GM19467 (cell line): ENCODE measurements around the gene CCK.

Source experiments
- ATAC-seq: cut with Tn5 transposase; IDR thresholded peaks from one replicate; pipeline ENCODE4 v1.9.1; 2021; ENCODE audit warnings: mild to moderate bottlenecking, moderate library complexity; ENCODE audit not compliant: unreplicated experiment

The CCK gene

DNA sequence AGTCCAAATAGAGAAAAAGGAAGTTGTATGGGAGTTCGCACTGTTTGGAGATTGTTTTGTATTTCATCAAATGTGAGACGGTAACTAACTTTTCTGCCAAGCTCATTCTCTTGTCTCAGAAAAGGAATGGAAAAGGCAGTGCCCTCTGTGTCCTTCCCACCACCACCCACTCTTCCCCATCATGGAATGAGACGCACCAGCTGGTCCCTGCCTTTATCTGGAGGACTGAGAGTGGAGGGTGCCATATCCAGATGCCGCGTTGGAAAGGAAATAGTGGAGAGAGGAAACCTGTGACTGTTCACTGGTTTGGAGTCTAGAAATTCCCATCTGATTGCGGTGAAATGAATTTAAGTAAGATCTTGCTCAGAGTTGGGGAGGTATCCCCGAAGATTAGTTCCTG, 3.7 kb upstream of the CCK start:
- ATAC-seq, result no peak

DNA sequence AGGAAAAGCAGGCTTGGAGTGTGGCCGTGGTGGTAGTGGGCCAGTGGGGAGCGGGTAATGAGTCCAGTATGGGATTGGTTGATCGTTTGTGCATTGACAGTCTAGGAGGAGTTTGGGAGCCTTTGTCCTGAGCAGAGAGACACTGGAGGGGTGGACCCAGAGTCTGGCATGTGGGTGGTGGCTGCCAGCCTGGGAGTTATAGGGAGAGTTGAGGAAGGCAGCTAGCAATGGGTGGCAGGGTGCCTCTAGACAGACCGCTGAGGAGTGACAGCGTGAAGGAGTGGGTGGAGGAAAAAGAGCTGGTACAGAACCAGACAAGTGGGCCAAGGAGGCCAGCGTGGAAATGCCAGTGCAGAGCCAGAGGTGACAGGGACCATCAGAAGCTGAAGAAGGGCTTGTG, 1.9 kb upstream of the CCK start:
- ATAC-seq, result no peak

DNA sequence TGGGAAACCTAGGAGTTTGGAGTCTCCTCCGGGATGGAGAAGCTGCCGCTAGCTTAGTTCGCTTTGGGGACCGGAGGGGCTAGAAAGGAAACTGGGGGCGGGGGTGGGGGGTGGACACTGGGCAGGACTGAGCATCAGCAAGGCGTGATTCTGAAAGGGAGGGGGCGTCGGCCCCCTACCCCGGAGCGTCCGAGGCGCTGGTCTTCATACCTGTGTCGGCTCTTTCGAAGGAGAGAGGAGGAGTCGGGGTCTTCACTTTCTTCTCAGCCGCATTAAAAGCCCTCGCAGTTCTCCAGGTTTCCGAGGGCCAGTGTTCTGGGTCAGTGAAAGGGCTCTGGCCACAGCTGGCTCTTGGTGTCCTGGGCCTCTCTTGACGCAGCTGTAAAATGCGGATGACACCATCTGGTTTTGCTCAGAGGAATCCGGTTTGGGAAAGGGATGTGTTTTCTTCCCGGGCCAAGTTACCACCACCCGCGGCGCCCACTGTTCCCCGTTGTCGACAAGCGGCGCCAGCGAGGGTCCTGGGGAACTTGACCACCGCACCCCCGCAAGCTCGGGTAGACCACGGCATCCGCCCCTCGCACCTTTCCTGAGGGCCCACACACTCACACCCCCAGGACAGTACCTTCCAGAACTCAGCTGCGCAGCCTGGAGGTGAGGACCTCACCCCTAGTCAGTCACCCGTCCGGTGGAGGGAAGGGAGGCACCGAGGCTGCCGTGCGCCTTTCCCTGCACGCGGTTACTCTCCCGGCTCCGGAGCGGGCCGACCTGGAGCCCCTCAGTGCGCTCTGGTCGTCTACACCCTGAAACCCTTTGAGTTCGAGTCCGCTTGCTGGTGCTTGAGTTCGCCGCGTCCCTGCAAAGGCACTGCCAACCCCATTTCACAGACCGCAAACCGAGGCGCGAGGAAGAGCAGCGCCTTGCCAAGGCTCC, 660 bp downstream of the CCK start:
- no peak for ATAC-seq

DNA sequence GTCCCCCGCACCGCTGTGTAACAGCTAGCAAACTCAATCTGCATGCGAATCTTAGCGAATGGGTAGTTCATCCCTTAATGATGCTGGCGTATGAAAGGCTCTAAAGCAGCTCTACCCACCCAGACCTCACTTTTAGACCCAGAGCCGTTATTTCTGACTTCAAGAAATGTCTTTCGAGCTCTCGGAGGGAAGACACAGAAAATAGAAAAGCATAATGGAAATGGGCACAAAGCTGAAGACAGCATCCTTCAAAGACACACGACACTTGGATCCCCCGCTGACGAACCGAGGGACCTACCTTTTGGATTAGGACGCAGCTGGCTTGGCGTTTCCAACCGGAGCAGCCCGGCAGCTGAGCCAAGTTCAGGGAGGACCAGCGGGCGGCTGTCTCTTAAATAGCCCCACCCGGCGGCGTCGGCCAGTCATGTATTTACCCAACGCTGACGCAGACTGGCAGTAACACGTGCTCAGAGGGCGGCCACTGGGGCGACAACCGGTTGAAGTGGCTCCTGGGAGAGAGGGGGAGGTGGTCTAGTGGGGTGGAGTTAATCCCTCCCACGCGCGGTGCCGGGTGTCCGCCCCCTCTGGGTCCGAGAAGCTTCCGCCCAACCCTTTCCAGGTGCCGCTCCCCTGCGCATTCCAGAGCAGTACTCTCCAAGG, 1.5 kb downstream of the CCK start:
- no peak for ATAC-seq

DNA sequence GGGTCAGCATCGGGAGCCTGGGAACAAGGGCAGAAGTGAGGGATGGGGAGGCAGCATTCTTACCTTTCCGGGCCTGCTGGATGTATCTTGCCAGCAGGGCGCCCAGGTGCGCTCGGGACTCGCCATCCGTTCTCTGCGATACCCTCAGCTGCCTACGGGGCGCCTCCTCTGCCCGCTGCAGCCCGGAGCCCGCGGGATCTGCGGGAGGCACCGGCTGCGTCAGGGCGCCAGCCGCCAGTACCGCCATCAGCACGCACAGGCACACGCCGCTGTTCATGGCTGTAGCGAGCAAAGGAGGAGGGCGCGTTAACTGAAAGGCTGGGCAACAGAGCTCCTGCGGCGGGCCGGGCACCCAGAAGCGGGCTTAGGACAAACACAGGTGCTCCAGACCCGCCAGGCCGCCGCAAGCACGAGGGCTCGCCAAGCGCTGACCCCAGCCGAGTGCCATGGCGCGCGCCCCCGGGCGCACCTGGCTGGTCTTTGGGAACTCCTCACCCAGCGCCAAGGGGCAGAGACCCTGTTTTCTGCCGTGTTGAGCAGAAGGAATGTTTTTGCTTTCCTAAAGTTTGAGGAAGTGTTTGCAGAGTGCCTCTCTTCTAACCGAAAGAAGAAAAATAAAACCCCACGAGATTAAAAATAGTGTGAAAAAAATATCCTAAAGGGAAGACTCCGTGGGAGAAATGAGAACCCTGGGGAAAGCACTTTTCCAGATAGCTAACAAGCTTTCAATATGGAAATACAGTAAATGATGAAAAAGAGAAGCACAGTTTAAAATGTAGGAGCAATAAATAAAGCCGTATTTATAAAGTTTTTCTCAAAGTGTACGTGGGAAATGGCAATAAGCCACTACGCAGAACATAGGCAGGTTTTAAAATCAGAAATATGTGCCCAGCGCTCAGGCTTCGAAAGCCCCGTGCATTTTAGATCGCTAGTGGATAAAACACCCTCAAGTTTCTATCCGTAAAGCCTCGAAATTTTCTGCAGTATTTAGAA, 2.3 kb downstream of the CCK start:
- ATAC-seq, result no peak

DNA sequence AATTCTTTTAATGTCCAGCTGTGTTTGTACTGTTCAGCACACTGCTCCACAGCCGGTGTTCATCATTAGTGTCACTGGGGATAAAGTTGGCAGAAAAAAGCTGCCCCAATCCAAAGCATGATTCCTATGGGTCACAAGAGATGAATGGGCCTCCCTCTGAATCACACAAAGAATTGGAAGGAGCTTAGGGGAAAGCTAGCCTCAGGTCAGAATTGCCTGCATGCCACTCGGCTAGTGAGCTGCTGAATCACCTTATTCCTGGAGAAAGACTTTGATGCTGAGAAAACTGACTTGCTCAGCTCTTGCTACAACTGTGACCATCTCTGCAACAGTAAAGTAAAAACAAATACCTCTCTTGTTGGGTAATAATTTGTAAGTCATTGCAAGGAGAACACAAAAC, 3.5 kb downstream of the CCK start:
- ATAC-seq, result no peak

DNA sequence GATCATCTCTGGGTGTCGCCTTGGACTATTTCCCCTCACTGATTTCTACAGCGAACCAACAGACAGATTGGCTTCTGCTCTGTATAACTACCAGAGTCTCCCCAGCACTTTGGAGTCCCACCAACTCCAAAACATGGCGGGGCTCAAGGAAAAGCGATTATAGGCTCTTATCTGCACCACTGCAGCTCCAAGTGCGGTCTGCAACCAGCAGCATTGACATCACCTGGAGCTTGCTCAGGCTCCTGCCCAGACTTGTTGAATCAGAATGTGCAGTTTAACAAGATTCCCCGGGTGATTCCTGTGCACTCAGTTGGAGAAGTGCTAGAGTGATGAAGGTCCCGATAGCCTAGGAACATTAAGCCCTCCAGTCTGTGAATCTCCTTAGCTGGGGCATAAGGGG, 9.0 kb downstream of the CCK start:
- ATAC-seq, result no peak

DNA sequence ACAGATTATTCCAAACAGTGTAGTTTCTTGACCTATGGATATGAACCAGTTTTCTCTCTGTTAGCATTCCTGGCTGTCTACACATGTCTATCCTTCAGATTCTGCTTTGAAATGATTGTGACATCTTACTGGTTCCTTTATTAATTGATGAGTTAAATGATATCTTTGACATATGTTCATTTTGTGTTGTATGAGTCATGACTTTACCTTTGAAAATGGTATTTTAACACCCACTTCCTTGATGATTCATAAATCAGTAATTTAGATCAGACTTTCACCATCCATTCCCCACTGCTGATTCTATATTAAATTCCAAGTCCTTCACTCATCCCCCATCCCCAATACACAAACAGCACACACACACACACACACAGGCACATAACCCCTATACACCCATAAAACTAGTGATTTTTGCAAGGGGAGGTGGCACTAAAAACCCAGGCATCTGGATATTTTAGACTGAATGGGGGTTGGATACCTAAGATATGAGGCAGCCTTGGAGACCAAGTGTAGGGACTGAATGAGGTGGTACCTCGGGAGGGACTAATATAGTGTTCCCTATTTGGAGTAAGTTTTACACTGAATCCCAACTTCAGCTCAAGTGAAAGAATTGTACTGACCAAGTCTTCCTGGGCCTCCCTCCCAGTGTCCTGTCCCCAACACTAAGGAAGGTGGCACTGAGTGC, 9.7 kb downstream of the CCK start:
- no peak for ATAC-seq

DNA sequence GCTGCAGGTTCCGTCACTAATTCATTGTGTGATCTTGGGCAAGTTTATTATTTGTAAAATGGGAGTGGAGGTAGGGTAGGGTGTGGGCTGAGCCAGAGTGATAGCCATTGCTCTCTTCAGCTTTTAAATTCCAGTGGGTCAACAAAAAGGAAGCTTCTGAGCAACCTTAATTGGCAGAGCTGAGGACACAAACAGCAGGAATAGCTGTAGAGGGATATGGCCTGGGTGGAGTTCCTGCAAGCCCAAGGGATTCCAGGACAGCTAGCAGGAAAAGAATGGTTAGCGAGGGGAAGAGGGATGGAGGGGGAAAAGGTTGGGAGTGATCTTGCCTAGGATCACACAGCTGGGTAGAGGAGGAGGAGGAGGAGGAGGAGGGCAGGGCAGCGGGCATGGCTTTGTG, 11.4 kb downstream of the CCK start:
- ATAC-seq, result no peak

DNA sequence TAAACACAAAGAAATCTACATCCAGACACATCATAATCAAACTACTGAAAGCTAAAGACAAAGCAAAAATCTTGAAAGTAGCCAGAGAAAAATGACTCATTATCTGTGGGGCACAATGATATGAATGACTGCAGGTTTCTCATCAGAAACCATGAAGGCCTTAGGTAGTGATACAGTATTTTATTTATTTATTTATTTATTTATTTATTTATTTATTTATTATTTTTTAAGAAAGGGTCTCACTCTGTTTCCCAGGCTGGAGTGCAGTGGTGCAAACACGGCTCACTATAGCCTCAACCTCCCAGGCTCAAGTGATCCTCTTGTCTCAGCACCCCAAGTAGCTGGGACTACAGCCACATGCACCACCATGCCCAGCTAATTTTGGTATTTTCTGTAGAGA, 15.2 kb downstream of the CCK start:
- ATAC-seq, result no peak

DNA sequence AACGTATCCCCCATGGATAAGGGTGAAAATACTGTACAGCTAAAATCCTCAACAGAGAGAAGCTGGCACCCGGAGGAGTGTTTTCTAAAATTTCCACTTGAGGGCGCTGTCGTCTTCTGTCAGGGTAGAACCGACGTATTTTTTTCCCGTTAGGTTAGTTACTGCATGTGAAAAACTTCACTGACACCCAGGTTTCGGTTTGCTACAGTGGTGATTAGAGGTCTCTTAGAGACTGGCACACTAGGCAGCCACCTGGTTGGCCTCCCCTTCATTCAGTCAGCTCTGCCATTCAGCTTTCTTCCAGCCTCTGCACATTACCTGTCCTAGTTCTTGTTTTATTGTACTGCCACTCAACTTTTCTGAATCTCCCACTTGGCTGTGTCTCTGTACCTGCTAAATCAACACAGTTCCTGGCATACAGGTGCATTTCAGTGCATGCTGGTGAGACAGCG, 18.4 kb downstream of the CCK start:
- peak; percentile 63 for ATAC-seq

DNA sequence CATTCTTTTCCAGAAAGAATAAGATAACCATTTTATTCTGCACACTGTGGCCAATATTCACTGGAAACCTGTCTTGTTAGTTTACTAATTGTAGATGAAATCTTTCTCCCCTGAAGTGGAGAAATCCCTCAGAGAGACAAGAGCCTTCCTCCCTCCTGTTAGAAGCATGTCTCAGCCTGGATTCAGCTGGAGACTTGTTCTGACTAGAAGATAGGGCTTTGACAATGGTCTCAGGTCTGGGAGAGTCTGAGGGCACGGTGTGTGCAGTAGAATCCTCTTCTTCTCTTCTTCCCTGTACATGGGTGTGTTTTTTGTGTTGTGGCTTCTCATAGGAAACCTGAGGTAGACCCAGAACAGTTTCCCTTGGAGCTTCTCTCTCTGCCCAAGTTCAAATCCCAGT, 19.9 kb downstream of the CCK start:
- no peak for ATAC-seq

DNA sequence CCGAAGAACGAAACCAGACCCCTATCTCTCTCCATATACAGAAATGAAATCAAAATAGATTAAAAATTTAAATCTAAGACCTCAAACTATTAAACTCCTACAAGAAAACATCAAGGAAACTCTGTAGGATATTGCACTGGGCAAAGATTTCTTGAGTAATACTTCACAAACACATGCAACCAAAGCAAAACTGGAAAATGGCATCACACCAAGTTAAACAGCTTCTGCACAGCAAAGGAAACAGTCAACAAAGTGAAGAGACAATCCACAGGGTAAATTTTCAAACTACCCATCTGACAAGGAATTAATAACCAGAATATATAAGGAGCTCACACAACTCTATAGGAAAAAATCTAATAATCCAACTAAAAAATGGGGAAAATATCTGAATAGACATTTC, 29.4 kb downstream of the CCK start:
- no peak for ATAC-seq

DNA sequence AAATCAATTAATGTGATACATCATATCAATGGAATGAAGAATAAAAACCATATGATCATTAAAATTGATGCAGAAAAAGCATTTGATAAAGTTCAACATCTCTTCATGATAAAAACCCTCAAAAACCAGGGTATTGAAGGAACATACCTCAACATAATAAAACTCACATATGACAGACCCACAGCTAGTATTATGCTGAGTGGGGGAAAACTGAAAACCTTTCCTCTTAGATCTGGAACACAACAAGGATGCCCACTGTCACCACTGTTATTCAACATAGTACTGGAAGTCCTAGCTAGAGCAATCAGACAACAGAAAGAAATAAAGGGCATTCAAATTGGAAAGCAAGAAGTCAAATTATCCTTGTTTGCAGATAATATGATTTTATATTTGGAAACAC, 30.5 kb downstream of the CCK start:
- no peak for ATAC-seq

DNA sequence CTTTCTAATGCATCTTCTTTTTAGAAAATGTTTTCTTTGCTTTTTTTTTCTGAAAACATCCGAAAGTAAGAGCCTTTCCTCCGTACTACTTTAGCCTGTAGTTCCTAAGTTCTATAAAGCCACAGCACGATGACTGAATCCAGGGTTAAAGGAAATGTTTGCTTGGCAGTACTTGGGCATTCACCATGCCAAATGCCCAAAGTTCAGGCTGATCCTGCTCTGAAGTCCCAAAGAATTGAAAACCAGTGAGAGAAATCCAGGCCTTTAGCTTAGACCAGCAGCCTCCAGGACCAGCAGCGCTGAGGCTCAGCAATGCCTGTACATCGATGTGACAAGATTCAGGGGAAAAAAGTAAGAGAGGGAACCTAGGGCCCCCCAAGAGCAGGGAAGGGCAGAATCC, 35.1 kb downstream of the CCK start:
- ATAC-seq, result no peak

DNA sequence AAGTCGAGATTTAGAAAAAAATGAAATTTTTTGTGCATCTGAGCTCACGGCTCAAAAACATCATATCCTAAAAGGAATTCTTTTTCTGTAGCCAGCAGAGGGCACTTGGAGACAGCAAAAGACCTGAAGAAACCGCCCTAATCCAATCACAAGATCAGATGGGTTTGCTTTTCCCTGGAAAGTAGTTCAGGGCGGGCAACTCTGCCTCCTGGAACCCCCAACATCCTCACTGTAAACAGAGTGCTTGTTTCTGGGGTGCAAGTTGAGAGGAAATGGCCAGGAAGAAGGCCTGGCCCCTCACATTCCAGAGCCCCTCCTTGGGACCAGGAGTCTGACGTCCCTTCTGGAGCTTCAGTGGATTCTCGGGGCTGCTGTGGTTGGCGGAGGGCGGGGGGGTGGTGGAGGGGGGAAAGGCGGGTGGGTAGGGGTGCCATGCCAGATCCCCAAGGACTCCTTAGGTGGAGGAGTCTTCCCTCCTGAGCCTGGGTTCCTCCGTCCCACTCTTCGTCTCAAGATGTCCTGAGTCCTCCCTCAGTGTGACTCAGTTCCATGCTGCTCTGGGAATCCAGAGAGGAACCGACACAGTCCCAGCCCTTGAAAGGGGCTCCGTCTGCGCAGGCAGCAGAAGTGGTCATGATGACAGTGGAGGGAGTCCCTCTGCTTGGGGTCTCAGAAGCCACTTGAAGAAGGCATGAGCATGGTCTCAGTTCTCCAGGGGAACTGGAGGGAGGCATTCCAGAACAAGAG, 35.9 kb downstream of the CCK start:
- no peak for ATAC-seq

DNA sequence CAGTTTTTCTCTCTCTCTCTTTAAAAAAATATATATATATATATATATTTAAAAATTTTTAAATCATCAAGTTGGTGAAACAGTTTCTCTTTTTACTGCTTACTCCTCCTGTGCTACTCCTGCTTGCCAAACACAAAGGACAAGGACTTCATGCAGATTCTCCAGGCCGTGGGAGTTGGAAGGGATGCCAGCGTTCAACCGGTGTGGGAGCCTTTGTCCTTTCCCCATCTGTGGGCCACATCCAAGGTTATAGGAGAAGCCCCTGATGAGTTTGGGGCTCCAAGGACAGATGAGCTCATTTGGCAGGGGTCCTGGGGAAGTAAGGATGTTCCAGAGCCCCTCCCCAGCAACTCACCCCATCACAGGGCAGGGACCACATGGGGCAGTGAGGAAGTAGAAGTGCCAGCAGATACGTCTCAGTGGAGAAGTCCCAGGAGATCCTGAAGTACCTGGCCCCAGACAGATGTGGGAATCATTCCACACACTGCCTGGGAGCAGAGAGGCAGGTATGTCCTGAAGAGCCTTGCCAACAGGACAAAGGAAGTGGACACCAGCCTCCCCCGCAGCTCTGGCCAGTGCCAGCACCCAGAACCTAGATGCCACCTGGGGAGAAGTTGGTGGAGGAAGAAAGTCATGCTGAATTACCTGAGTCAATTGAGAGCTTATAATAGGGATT, 36.6 kb downstream of the CCK start:
- no peak for ATAC-seq

DNA sequence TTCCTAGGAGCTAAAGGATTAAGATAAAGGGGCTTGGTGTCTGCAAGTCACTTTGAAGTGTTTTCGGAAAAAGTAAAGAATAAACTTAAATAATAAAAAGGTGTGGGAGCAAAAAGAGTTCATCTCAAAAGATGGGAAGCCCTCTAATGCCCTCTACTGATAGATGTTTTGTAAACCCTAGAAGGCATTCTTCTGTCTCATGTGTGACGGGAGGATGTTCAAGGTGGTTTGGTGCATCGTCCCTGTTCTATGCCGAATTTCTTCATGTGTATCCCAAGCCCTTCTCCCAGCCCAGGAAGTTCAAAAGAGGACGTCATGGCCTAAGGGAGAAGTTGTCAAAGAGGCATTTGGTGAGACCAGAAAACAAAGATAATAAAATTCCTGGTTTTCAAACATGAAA, 37.2 kb downstream of the CCK start:
- no peak for ATAC-seq
